DOHH2 (cell line): Measurements from ENCODE around the gene RHCE.

Experiments used
- H3F3A ChIP-seq: fragments of 200-600 bp; sonication (generic), shearing (Covaris generic); 2 replicates; pipeline ENCODE4 v1.6.0; 2016; ENCODE audit warnings: antibody characterized with exemption, mild to moderate bottlenecking; ENCODE audit not compliant: control insufficient read depth, insufficient read depth
- H3K27ac ChIP-seq: fragments of 200-600 bp; sonication (generic); 2 replicates; pipeline ENCODE4 v1.5.1; 2014; ENCODE audit warnings: low read depth, mild to moderate bottlenecking, low read length, moderate library complexity
- H3K27me3 ChIP-seq: fragments of 200-600 bp; sonication (generic); 2 replicates; pipeline ENCODE4 v1.6.1; 2014; ENCODE audit warnings: mild to moderate bottlenecking, low read length, mixed read lengths; ENCODE audit not compliant: control insufficient read depth
- H3K36me3 ChIP-seq: fragments of 200-600 bp; sonication (generic); 2 replicates; pipeline ENCODE4 v1.6.1; 2014; ENCODE audit warnings: mild to moderate bottlenecking, low read length, moderate library complexity, mixed read lengths; ENCODE audit not compliant: control insufficient read depth
- H3K4me1 ChIP-seq: fragments of 200-600 bp; sonication (generic); 2 replicates; pipeline ENCODE4 v1.6.1; 2014; ENCODE audit warnings: mild to moderate bottlenecking, low read length, mixed read lengths; ENCODE audit not compliant: control insufficient read depth
- H3K4me2 ChIP-seq: fragments of 200-600 bp; sonication (generic); 2 replicates; pipeline ENCODE4 v1.6.0; 2014; ENCODE audit warnings: mild to moderate bottlenecking, low read length, moderate library complexity
- H3K4me3 ChIP-seq: fragments of 200-600 bp; sonication (generic); 2 replicates; pipeline ENCODE4 v1.5.1; 2014; ENCODE audit warnings: mild to moderate bottlenecking, low read length, mixed read lengths
- H3K79me2 ChIP-seq: fragments of 200-600 bp; sonication (generic); 2 replicates; pipeline ENCODE4 v1.6.1; 2014; ENCODE audit warnings: mild to moderate bottlenecking, low read length, mixed read lengths; ENCODE audit not compliant: control insufficient read depth
- H3K9me2 ChIP-seq: fragments of 200-600 bp; sonication (generic); replicated peaks from 2 replicates; pipeline ENCODE4 v1.6.1; 2014; ENCODE audit warnings: mild to moderate bottlenecking, low read length, mixed read lengths; ENCODE audit not compliant: control insufficient read depth
- H3K9me3 ChIP-seq: fragments of 200-600 bp; sonication (generic); 2 replicates; pipeline ENCODE4 v1.6.1; 2014; ENCODE audit warnings: antibody characterized with exemption, low read length, mixed read lengths; ENCODE audit not compliant: control insufficient read depth, insufficient read depth
- H4K20me1 ChIP-seq: fragments of 200-600 bp; sonication (generic); 2 replicates; pipeline ENCODE4 v1.6.0; 2014; ENCODE audit warnings: low read depth, mild to moderate bottlenecking, antibody characterized with exemption, low read length, moderate library complexity; ENCODE audit not compliant: control insufficient read depth, insufficient read depth
- CTCF ChIP-seq: fragments of 200-600 bp; sonication (generic); IDR thresholded peaks from one replicate; pipeline ENCODE4 v1.5.1; 2014; ENCODE audit warnings: antibody characterized with exemption, mild to moderate bottlenecking, low read depth, low read length; ENCODE audit not compliant: poor library complexity, severe bottlenecking
- EZH2phosphoT487 ChIP-seq: fragments of 200-600 bp; sonication (generic); IDR thresholded peaks from 2 replicates; pipeline ENCODE4 v1.6.1; 2017; ENCODE audit warnings: borderline replicate concordance, mild to moderate bottlenecking, antibody characterized with exemption, low read length, moderate library complexity, mixed read lengths

RHCE gene

GRCh38 chr1:25355841-25356395, 64.7 kb downstream of the RHCE start:
- Histone ChIP-seq H3K27ac (no peak overlapping the region), H3K9me3 (no peaks in the 10 kb centered on the region), H3K36me3 (peaks cover 68% of the 10 kb centered on the region), H3K27me3 (no peaks in the 10 kb centered on the region), H3K4me3 (no peak overlapping the region), H4K20me1 (no peaks in the 10 kb centered on the region; the same call in 1 of the 2 replicates), H3F3A (peaks cover 2% of the 10 kb centered on the region; the same call in 1 of the 2 replicates), H3K79me2 (no peaks in the 10 kb centered on the region), H3K4me2 (no peak overlapping the region), H3K4me1 (0 out of 2 replicates have a peak, but pooled peaks cover 6% of the 10 kb centered on the region), H3K9me2 (no peaks in the 10 kb centered on the region)
- TF ChIP-seq CTCF (no peak), EZH2phosphoT487 (no peak)

GRCh38 chr1:25349606-25350005, 71.0 kb downstream of the RHCE start:
- Histone ChIP-seq H4K20me1 (no peaks in the 10 kb centered on the region), H3F3A (peaks cover 2% of the 10 kb centered on the region; the same call in 1 of the 2 replicates), H3K36me3 (peaks cover 55% of the 10 kb centered on the region), H3K4me1 (0 out of 2 replicates have a peak, but pooled peaks cover 6% of the 10 kb centered on the region), H3K9me3 (no peaks in the 10 kb centered on the region), H3K4me2 (no peak overlapping the region), H3K4me3 (no peak overlapping the region), H3K27me3 (no peaks in the 10 kb centered on the region), H3K27ac (no peak overlapping the region), H3K9me2 (no peaks in the 10 kb centered on the region), H3K79me2 (peaks cover 12% of the 10 kb centered on the region)
- TF ChIP-seq CTCF: no peak
- TF ChIP-seq EZH2phosphoT487: no peak

- H3F3A ChIP-seq: peaks cover 2% of the 10 kb centered on the region; the same call in 1 of the 2 replicates
- H3K4me2 ChIP-seq: no peak overlapping the region
- H3K4me1 ChIP-seq: 0 out of 2 replicates have a peak, but pooled peaks cover 6% of the 10 kb centered on the region
- no peaks in the 10 kb centered on the region for H3K9me2 ChIP-seq
- no peaks in the 10 kb centered on the region for H4K20me1 ChIP-seq
- H3K79me2 ChIP-seq: peaks cover 29% of the 10 kb centered on the region
- peaks cover 59% of the 10 kb centered on the region for H3K36me3 ChIP-seq
- H3K9me3 ChIP-seq: no peaks in the 10 kb centered on the region
- no peak overlapping the region for H3K4me3 ChIP-seq
- no peak for TF ChIP-seq EZH2phosphoT487
- no peak for TF ChIP-seq CTCF
- no peaks in the 10 kb centered on the region for H3K27me3 ChIP-seq
- no peak overlapping the region for H3K27ac ChIP-seq
Observed at GRCh38 chr1:25347556-25347955, 73.1 kb downstream of the RHCE start.
